NK-92 (cell line): Measurements from ENCODE around the gene GOPC.
"Not testable (repeated sequence)": the region's sequence is repeated elsewhere in the genome, so short reads cannot be mapped to it uniquely, and the experiment has no call there.

ENCODE experiments used
- DNase-seq: peaks from one replicate; lab custom pipeline; 2025; ENCODE audit not compliant: unreplicated experiment; lab: John Stamatoyannopoulos, UW

The GOPC gene

GRCh38 chr6:117518870-117519269 lies 83.4 kb downstream of the GOPC start:
- DNase-seq = no peak

GRCh38 chr6:117517995-117518394 lies 84.3 kb downstream of the GOPC start:
- not testable (repeated sequence) for DNase-seq

- DNase-seq = no peak
Observed at GRCh38 chr6:117515326-117515725, 87.0 kb downstream of the GOPC start.

GRCh38 chr6:117514655-117515054 lies 87.7 kb downstream of the GOPC start:
- DNase-seq = no peak

- DNase-seq = no peak
Observed at GRCh38 chr6:117513778-117514365, 88.4 kb downstream of the GOPC start.

GRCh38 chr6:117512987-117513573 lies 89.2 kb downstream of the GOPC start:
- no peak for DNase-seq

- no peak for DNase-seq
Observed at GRCh38 chr6:117512056-117512828, 90.1 kb downstream of the GOPC start.
